Endometrium (tissue), 2 donors: Measurements from ENCODE around the gene UBAC1.
"Not testable (repeated sequence)": the region's sequence is repeated elsewhere in the genome, so short reads cannot be mapped to it uniquely, and the experiment has no call there.

Source experiments
- FAIRE-seq: peaks from 2 replicates; lab custom pipeline; 2012; peaks lifted over from hg19 to GRCh38; lab: Jason Lieb, UNC
- donor health status: control.
- donor health status: control.

Gene UBAC1

GRCh38 chr9:135978642-135979546 is 17.7 kb upstream of the UBAC1 start:
- FAIRE-seq: no peak

- no peak for FAIRE-seq
Observed at GRCh38 chr9:135976944-135977343, 15.8 kb upstream of the UBAC1 start.

- no peak for FAIRE-seq
Observed at GRCh38 chr9:135976531-135976930, 15.4 kb upstream of the UBAC1 start.

GRCh38 chr9:135975834-135976233 is 14.7 kb upstream of the UBAC1 start:
- FAIRE-seq: no peak

GRCh38 chr9:135974220-135974573 is 13.0 kb upstream of the UBAC1 start:
- no peak for FAIRE-seq

GRCh38 chr9:135973277-135974219 is 12.4 kb upstream of the UBAC1 start:
- no peak for FAIRE-seq

- FAIRE-seq: no peak
Observed at GRCh38 chr9:135971892-135972291, 10.7 kb upstream of the UBAC1 start.

- FAIRE-seq: no peak
Observed at GRCh38 chr9:135971111-135971766, 10.1 kb upstream of the UBAC1 start.

- FAIRE-seq: no peak
Observed at GRCh38 chr9:135970128-135970815, 9.1 kb upstream of the UBAC1 start.

GRCh38 chr9:135969064-135969683 is 8.0 kb upstream of the UBAC1 start:
- FAIRE-seq: no peak

- no peak for FAIRE-seq
Observed at GRCh38 chr9:135968601-135969000, 7.4 kb upstream of the UBAC1 start.

GRCh38 chr9:135968083-135968476 is 6.9 kb upstream of the UBAC1 start:
- FAIRE-seq: no peak

- FAIRE-seq: not testable (repeated sequence)
Observed at GRCh38 chr9:135966916-135967260, 5.7 kb upstream of the UBAC1 start.

- FAIRE-seq: no peak
Observed at GRCh38 chr9:135965124-135965756, 4.1 kb upstream of the UBAC1 start.

- no peak for FAIRE-seq
Observed at GRCh38 chr9:135963938-135964337, 2.8 kb upstream of the UBAC1 start.

- no peak for FAIRE-seq
Observed at GRCh38 chr9:135963338-135963737, 2.2 kb upstream of the UBAC1 start.

GRCh38 chr9:135962696-135963307 is 1.6 kb upstream of the UBAC1 start:
- no peak for FAIRE-seq

- no peak for FAIRE-seq
Observed at GRCh38 chr9:135961811-135962695, 880 bp upstream of the UBAC1 start.
